ENCODE measurements around the gene WDR81.

WDR81 gene

DNA sequence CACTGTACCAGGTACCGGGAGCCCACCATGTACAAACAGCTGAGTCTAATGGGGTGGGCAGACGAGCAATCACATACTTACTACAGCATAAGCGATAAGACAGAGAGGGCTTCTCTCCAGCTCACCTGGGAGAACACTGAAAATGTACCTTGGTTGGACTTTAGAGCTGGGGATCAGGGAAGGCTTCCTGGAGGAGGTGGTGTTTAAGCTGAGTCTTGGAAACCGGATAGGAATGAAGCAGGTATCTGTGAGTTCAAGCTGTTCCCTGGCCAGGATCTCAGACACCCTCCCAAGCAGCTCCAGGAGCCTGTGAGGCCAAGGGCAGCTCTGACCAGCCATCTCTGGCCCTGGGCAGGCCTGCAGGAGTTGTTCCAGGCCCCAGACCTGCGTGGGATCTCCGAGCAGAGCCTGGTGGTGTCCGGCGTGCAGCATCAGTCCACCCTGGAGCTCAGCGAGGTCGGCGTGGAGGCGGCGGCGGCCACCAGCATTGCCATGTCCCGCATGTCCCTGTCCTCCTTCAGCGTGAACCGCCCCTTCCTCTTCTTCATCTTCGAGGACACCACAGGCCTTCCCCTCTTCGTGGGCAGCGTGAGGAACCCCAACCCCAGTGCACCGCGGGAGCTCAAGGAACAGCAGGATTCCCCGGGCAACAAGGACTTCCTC lies 29.4 kb downstream of the WDR81 start:
- no peak for TF ChIP-seq CTCF (IDR thresholded peaks at IDR 0.05; ENCODE audit: low read depth, low read length, missing control alignments)
- H3K4me3 ChIP-seq (ENCODE audit: low read depth, low read length), result no peak overlapping the region
- in situ Hi-C loops (cut with HindIII; ENCODE audit: low sequenced_read_pairs), result no loop called here
- DNase-seq (ENCODE audit: low read depth), result no peak

DNA sequence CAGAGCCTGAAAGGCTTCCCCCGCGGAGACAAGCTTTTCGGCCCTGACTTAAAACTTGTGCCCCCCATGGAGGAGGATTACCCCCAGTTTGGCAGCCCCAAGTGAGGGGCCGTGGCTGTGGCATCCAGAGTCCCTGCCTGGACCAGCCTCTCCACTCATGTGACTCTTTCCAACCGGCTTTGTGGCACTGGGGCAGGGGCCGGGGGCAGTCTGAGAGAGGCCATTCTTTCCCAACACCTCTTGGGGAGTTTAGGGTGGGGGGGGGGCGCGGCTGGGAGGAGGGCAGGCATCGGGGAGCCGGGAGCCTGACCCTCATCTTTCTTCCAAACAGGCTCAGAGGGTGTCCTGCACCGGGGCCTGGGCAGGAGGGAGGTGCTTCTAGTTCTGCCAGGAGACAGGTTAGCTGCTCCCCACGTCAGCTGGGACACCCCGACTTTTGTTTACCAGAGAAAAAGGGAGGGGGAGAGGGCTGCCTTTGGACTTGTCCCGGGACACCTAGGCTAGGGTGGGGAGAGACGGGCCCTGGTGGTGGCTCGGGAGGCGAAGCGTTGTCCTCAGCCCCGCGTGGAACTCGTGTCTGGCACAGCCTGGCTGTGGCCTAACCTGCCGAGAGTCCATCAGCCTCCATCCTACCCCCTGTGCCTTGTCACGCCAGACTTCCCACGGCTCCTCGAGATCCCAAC lies 30.1 kb downstream of the WDR81 start:
- TF ChIP-seq CTCF (IDR thresholded peaks at IDR 0.05; ENCODE audit: low read depth, low read length, missing control alignments), result no peak
- DNase-seq (ENCODE audit: low read depth), result no peak
- no peak overlapping the region for H3K4me3 ChIP-seq (ENCODE audit: low read depth, low read length)
- in situ Hi-C loops (cut with HindIII; ENCODE audit: low sequenced_read_pairs), result no loop called here

GRCh38 chr17:1755252-1755826 lies 30.8 kb downstream of the WDR81 start:
- no peak for TF ChIP-seq CTCF (IDR thresholded peaks at IDR 0.05; ENCODE audit: low read depth, low read length, missing control alignments)
- no peak overlapping the region for H3K4me3 ChIP-seq (ENCODE audit: low read depth, low read length)
- DNase-seq (ENCODE audit: low read depth), result no peak
- in situ Hi-C loops (cut with HindIII; ENCODE audit: low sequenced_read_pairs), result no loop called here

- TF ChIP-seq CTCF (IDR thresholded peaks at IDR 0.05; ENCODE audit: low read depth, low read length, missing control alignments), result no peak
- DNase-seq (ENCODE audit: low read depth), result no peak
- H3K4me3 ChIP-seq (ENCODE audit: low read depth, low read length), result no peak overlapping the region
- in situ Hi-C loops (cut with HindIII; ENCODE audit: low sequenced_read_pairs), result no loop called here
These were observed 31.3 kb downstream of the WDR81 start for GRCh38 chr17:1755827-1756262.

DNA sequence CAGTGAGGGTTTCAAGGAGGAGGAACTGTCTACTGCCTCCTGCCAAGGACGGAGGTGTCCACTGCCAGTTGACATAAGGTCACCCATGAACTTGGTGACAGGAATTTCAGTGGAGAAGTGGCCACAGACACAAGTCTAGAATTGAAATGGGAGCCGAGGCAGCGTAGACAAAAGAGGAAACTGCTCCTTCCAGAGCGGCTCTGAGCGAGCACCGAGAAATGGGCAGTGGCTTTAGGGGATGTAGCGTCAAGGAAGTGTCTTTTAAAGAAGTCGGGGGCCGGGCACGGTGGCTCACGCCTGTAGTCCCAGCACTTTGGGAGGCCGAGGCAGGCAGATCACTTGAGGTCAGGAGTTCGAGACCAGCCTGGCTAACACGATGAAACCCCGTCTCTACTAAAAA lies 34.3 kb downstream of the WDR81 start:
- DNase-seq (ENCODE audit: low read depth), result no peak
- no peak for TF ChIP-seq CTCF (IDR thresholded peaks at IDR 0.05; ENCODE audit: low read depth, low read length, missing control alignments)

GRCh38 chr17:1759529-1759928 lies 35.0 kb downstream of the WDR81 start:
- no peak for DNase-seq (ENCODE audit: low read depth)
- in situ Hi-C loops (cut with HindIII; ENCODE audit: low sequenced_read_pairs), result no loop called here
- H3K4me3 ChIP-seq (ENCODE audit: low read depth, low read length), result no peak overlapping the region
- no peak for TF ChIP-seq CTCF (IDR thresholded peaks at IDR 0.05; ENCODE audit: low read depth, low read length, missing control alignments)

More for the DNA sequence above, 34.3 kb downstream of the WDR81 start:
- H3K4me3 ChIP-seq (ENCODE audit: low read depth, low read length), result no peak overlapping the region
- in situ Hi-C loops (cut with HindIII; ENCODE audit: low sequenced_read_pairs), result no loop called here
